OCI-LY7 (cell line): ENCODE results near the gene ZNF367. TPM values are rescaled to one million over a fixed set of nuclear protein-coding genes. Genes with fewer than 3 reads are reported as not detected.

Source experiments
- BruUV-seq: library from RNA; stranded (reverse); fragments of 400-500 nt; replicated peaks from 2 replicates; lab custom pipeline; 2021; lab: Mats Ljungman, UMichigan
- CTCF ChIA-PET: fragments of 300-600 bp; sonication (Branson Sonifier 250); formaldehyde crosslinking; loops from one replicate; lab custom pipeline; 2022; ENCODE audit warnings: antibody characterized with exemption; ENCODE audit not compliant: unreplicated experiment; lab: Charles Lee
- POLR2A ChIA-PET: fragments of 300-600 bp; sonication (Branson Sonifier 250); formaldehyde crosslinking; loops from one replicate; lab custom pipeline; 2022; ENCODE audit warnings: antibody characterized with exemption; lab: Charles Lee
- DNase-seq: peaks from one replicate; pipeline ENCODE4 v3.0.0-alpha.2; 2015; ENCODE audit warnings: low spot score
- H2AFZ ChIP-seq: fragments of 200-600 bp; sonication (generic), shearing (Covaris generic); 2 replicates; pipeline ENCODE4 v1.6.1; 2014; ENCODE audit warnings: mild to moderate bottlenecking, antibody characterized with exemption, low read length, moderate library complexity
- H3K27ac ChIP-seq: fragments of 200-600 bp; sonication (generic); 2 replicates; pipeline ENCODE4 v1.5.1; 2014; ENCODE audit warnings: mixed run types, low read depth, mild to moderate bottlenecking, moderate library complexity, low read length, inconsistent platforms; ENCODE audit not compliant: poor library complexity, severe bottlenecking
- H3K36me3 ChIP-seq: fragments of 200-600 bp; sonication (generic); 2 replicates; pipeline ENCODE4 v1.6.1; 2014; ENCODE audit warnings: mild to moderate bottlenecking, antibody characterized with exemption, low read length, moderate library complexity, mixed read lengths; ENCODE audit not compliant: insufficient read depth
- H3K4me1 ChIP-seq: fragments of 200-600 bp; sonication (generic); 2 replicates; pipeline ENCODE4 v1.5.1; 2014; ENCODE audit warnings: mild to moderate bottlenecking, low read length; ENCODE audit not compliant: insufficient read depth, poor library complexity, severe bottlenecking
- H3K4me2 ChIP-seq: fragments of 200-600 bp; sonication (generic); 2 replicates; pipeline ENCODE4 v1.6.1; 2014; ENCODE audit warnings: mild to moderate bottlenecking, low read length
- H3K4me3 ChIP-seq: fragments of 200-600 bp; sonication (generic); 2 replicates; pipeline ENCODE4 v1.5.1; 2014; ENCODE audit warnings: mild to moderate bottlenecking, low read depth, low read length; ENCODE audit not compliant: poor library complexity, severe bottlenecking
- H3K79me2 ChIP-seq: fragments of 200-600 bp; sonication (generic); 2 replicates; pipeline ENCODE4 v1.6.1; 2016; ENCODE audit warnings: low read depth, mild to moderate bottlenecking, low read length, moderate library complexity, mixed read lengths; ENCODE audit not compliant: insufficient read depth
- H3K9me2 ChIP-seq: fragments of 200-600 bp; sonication (generic); 2 replicates; pipeline ENCODE4 v1.6.1; 2016; ENCODE audit warnings: mild to moderate bottlenecking, low read length, mixed read lengths; ENCODE audit not compliant: insufficient read depth
- H3K9me3 ChIP-seq: fragments of 200-600 bp; sonication (generic); 2 replicates; pipeline ENCODE4 v1.6.1; 2014; ENCODE audit warnings: mild to moderate bottlenecking, mixed run types, low read length, mixed read lengths
- H4K20me1 ChIP-seq: fragments of 200-600 bp; sonication (generic); 2 replicates; pipeline ENCODE4 v1.6.1; 2014; ENCODE audit warnings: mild to moderate bottlenecking, antibody characterized with exemption, low read length, moderate library complexity, mixed read lengths; ENCODE audit not compliant: insufficient read depth
- CTCF ChIP-seq: fragments of 200-600 bp; sonication (generic); conservative IDR thresholded peaks from 2 replicates; pipeline ENCODE4 v1.5.1; 2014; ENCODE audit warnings: mild to moderate bottlenecking, antibody characterized with exemption, low read length, moderate library complexity, mixed read lengths
- EZH2phosphoT487 ChIP-seq: fragments of 200-600 bp; sonication (generic); IDR thresholded peaks from 2 replicates; pipeline ENCODE4 v1.6.1; 2018; ENCODE audit warnings: low read depth, borderline replicate concordance, mild to moderate bottlenecking, mixed run types, antibody characterized with exemption, low read length, moderate library complexity, mixed read lengths
- intact Hi-C: fragments of 100-400 bp; cut with micrococcal nuclease; formaldehyde crosslinking; loops from one replicate; pipeline ENCODE4 v1.10.0; 2022; ENCODE audit not compliant: unreplicated experiment
- total RNA-seq, 2 experiments: library from RNA; depleted of rRNA in 1 of 2; stranded (reverse); fragments of >200 nt in 1 of 2; shearing (Covaris generic) in 1 of 2; gene quantifications; 2 replicates each; pipeline ENCODE4 v1.2.3, GENCODE V29; 2014 to 2022

ZNF367 gene
- total RNA-seq, 2 experiments from 2014 or later: 24.6 to 35.1 TPM

DNA sequence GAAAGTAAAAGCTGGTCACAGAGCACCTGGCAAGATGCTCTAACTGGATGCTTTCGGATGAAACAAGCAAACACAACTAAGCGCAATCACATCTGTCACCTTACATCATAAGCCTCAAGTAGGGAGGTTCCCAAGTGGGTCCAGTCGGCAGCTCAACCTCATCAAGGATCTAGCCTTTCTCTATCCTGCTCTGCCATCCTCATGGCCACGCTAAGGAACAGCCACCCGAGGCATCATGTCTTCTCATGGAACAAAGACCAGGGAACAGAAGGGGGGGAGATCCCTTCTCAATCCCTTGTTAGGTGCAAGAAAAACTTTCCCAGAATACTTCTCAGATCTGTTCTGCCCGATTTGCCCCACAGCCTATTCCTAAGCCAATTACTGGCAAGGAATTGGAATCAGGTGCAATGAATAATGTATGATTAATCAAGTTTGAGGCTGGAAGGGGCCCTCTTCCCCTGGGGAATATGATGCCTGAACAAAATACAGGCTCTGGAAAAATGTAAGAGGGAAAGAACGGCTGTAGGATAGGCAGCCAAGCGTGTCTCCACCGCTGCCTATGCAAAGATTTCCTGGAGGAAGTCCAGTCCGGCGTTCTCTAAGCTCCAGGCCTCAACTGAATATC lies 30.5 kb upstream of the ZNF367 start:
- intact Hi-C loops: no loop called here
- no peak overlapping the region for H3K27ac ChIP-seq
- no peak overlapping the region for H2AFZ ChIP-seq
- peaks cover 2% of the 10 kb centered on the region; the same call in 1 of the 2 replicates for H4K20me1 ChIP-seq
- peaks cover 16% of the 10 kb centered on the region for H3K4me1 ChIP-seq
- H3K9me2 ChIP-seq: no peaks in the 10 kb centered on the region
- CTCF ChIA-PET: no interaction called here
- H3K9me3 ChIP-seq: no peaks in the 10 kb centered on the region
- POLR2A ChIA-PET: interaction anchor here (1.3 to 1.8 kb wide), 5 partner anchors 9 to 937 kb away, joined by 4 to 9 read pairs (median 4); no protein-coding TSS in a partner anchor
- no peaks in the 10 kb centered on the region for H3K79me2 ChIP-seq
- BruUV-seq: no TSS peak
- no peak for TF ChIP-seq EZH2phosphoT487
- no peak for TF ChIP-seq CTCF
- no peak for DNase-seq
- no peak overlapping the region for H3K4me3 ChIP-seq
- H3K4me2 ChIP-seq: no peak overlapping the region
- H3K36me3 ChIP-seq: no peaks in the 10 kb centered on the region

GRCh38 chr9:96447406-96447805 lies 29.2 kb upstream of the ZNF367 start:
- Histone ChIP-seq H3K36me3 (no peaks in the 10 kb centered on the region), H3K27ac (no peak overlapping the region), H3K79me2 (no peaks in the 10 kb centered on the region), H3K9me2 (no peaks in the 10 kb centered on the region), H3K4me3 (no peak overlapping the region), H3K4me2 (no peak overlapping the region), H4K20me1 (no peaks in the 10 kb centered on the region), H3K9me3 (no peaks in the 10 kb centered on the region), H2AFZ (no peak overlapping the region), H3K4me1 (peaks cover 16% of the 10 kb centered on the region)
- no peak for DNase-seq
- POLR2A ChIA-PET: no interaction called here
- intact Hi-C loops: no loop called here
- no peak for TF ChIP-seq EZH2phosphoT487
- TF ChIP-seq CTCF: no peak
- BruUV-seq: no TSS peak
- CTCF ChIA-PET: no interaction called here

DNA sequence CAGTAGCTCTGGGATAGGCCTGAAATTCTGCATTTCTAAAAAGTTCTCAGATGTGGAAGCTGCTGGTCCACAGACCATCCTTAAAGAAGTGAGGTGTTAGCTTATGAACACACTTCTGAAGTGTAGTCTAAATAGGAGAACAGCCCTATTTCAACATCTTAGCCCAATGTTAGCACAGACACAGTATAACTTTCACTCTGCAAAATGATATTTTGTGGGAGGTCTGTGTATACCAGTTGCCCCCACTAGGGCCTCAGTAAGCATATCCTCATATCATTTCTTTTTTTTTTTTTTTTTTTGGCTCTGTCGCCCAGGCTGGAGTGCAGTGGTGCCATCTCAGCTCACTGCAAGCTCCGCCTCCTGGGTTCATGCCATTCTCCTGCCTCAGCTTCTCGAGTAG lies 24.3 kb upstream of the ZNF367 start:
- Histone ChIP-seq H4K20me1 (no peaks in the 10 kb centered on the region), H3K79me2 (no peaks in the 10 kb centered on the region), H3K27ac (no peak overlapping the region), H3K4me3 (no peak overlapping the region), H3K4me1 (no peaks in the 10 kb centered on the region), H3K36me3 (no peaks in the 10 kb centered on the region), H2AFZ (no peak overlapping the region), H3K9me3 (no peaks in the 10 kb centered on the region), H3K4me2 (no peak overlapping the region), H3K9me2 (no peaks in the 10 kb centered on the region)
- intact Hi-C loops: loop anchor here (5.0 kb wide), 2 partner anchors 210 to 225 kb away; no protein-coding TSS in a partner anchor
- ChIA-PET POLR2A (interaction anchor here (0.6 to 1.0 kb wide), 2 partner anchors 10 to 12 kb away, joined by 5 to 7 read pairs; no protein-coding TSS in a partner anchor), CTCF (interaction anchor here (0.6 kb wide), 1 partner anchor 124 kb away, joined by 3 read pairs; no protein-coding TSS in a partner anchor)
- DNase-seq: peak; percentile 12
- TF ChIP-seq CTCF (no peak), EZH2phosphoT487 (no peak)
- BruUV-seq: no TSS peak
